Subcutaneous adipose tissue (tissue), 4 donors: ENCODE data around the gene OPN5. TPM values are rescaled to one million over a fixed set of nuclear protein-coding genes. Genes with fewer than 3 reads are reported as not detected.

Experiments
- total RNA-seq, 4 donors: library from RNA; depleted of rRNA; stranded (reverse); fragments of >200 nt; gene quantifications; one replicate each; pipeline ENCODE4 v1.1.0, GENCODE V29; 2016
- TF ChIP-seq, protein P1 (sequence below): fragments of 450-650 bp; IDR thresholded peaks from one replicate; pipeline ENCODE4 v1.5.1; 2016; ENCODE audit warnings: low read depth, mild to moderate bottlenecking, control low read depth, antibody characterized with exemption, moderate library complexity

OPN5 gene
- total RNA-seq, 4 donors from 2014 or later, result not detected

- TF ChIP-seq, protein P1, sequence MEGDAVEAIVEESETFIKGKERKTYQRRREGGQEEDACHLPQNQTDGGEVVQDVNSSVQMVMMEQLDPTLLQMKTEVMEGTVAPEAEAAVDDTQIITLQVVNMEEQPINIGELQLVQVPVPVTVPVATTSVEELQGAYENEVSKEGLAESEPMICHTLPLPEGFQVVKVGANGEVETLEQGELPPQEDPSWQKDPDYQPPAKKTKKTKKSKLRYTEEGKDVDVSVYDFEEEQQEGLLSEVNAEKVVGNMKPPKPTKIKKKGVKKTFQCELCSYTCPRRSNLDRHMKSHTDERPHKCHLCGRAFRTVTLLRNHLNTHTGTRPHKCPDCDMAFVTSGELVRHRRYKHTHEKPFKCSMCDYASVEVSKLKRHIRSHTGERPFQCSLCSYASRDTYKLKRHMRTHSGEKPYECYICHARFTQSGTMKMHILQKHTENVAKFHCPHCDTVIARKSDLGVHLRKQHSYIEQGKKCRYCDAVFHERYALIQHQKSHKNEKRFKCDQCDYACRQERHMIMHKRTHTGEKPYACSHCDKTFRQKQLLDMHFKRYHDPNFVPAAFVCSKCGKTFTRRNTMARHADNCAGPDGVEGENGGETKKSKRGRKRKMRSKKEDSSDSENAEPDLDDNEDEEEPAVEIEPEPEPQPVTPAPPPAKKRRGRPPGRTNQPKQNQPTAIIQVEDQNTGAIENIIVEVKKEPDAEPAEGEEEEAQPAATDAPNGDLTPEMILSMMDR, result no peak
Measured at GRCh38 chr6:47811443-47811842, 29.6 kb downstream of the OPN5 start.

GRCh38 chr6:47817749-47818148 lies 35.9 kb downstream of the OPN5 start:
- TF ChIP-seq, protein P1, result no peak

GRCh38 chr6:47819461-47819860 lies 37.6 kb downstream of the OPN5 start:
- TF ChIP-seq, protein P1, result no peak

- TF ChIP-seq, protein P1, result no peak
Measured at GRCh38 chr6:47822856-47823554, 41.2 kb downstream of the OPN5 start.

- TF ChIP-seq, protein P1, result no peak
Measured at GRCh38 chr6:47832386-47833100, 50.7 kb downstream of the OPN5 start.

DNA sequence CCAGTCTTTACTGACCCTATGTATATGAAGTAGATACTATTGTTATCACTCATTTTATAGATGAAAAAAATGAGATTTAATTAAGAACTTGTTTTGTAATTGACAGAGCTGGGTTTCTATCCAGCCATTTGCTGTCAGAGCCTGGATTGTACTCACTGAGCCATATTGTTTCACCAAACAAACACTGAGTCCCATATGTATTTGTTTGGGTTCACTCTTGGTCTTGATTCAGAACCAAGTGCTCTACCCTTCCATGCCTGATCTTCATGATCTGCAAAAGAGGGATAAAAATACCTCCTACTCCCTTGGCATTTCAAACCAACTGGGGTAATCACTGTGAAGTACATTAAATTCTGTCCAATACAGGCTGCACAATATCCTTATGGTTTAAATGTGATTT lies 52.4 kb downstream of the OPN5 start:
- TF ChIP-seq, protein P1, result no peak

- TF ChIP-seq, protein P1, result no peak
Measured at GRCh38 chr6:47836046-47836445, 54.2 kb downstream of the OPN5 start.
